Mammary epithelial cell (primary cell): ENCODE measurements around the gene ARL5C.

Experiments used
- CTCF ChIP-seq, 2 donors: IDR thresholded peaks in 1 of 2; conservative IDR thresholded peaks in 1 of 2; 2 replicates each; pipeline ENCODE4 v1.5.1; 2011 to 2012; ENCODE audit warnings: inconsistent platforms in 2 of 2, low read length in 2 of 2, mild to moderate bottlenecking in 2 of 2, control low read depth in 1 of 2, low read depth in 1 of 2; ENCODE audit not compliant: insufficient read depth in 1 of 2; ENCODE audit errors: extremely low read depth in 1 of 2
- EZH2 ChIP-seq: IDR thresholded peaks from 2 replicates; pipeline ENCODE4 v1.6.1; 2012; ENCODE audit warnings: low read length, inconsistent platforms, borderline replicate concordance

GRCh38 chr17:39212195-39212810 lies 46.3 kb upstream of the ARL5C start:
- no peak for TF ChIP-seq CTCF (conservative IDR thresholded peaks at IDR 0.05 in 1 of 2, IDR thresholded peaks at IDR 0.05 in 1 of 2; ENCODE audit: extremely low read depth in 1 of 2, insufficient read depth in 1 of 2, low read depth in 1 of 2, low read length in 2 of 2)
- TF ChIP-seq EZH2 = no peak
